Smooth muscle cell (in vitro differentiated cells): Measurements from ENCODE around the gene EZR. TPM values are rescaled to one million over a fixed set of nuclear protein-coding genes. Genes with fewer than 3 reads are reported as not detected.

Experiments
- DNase-seq: peaks from one replicate; lab custom pipeline; 2025; ENCODE audit not compliant: unreplicated experiment; lab: John Stamatoyannopoulos, UW
- H2AFZ ChIP-seq: fragments of 200-600 bp; sonication (generic); 2 replicates; pipeline ENCODE4 v1.6.0; 2016; ENCODE audit warnings: antibody characterized with exemption, low read depth, mild to moderate bottlenecking
- H3F3A ChIP-seq: fragments of 200-600 bp; sonication (generic); 2 replicates; pipeline ENCODE4 v1.6.0; 2017; ENCODE audit warnings: antibody characterized with exemption, low read depth
- H3K27ac ChIP-seq: fragments of 200-600 bp; sonication (generic); 2 replicates; pipeline ENCODE4 v1.5.1; 2016; ENCODE audit warnings: low read depth, mild to moderate bottlenecking
- H3K27me3 ChIP-seq: fragments of 200-600 bp; sonication (generic); 2 replicates; pipeline ENCODE4 v1.6.1; 2016; ENCODE audit warnings: low read depth, mild to moderate bottlenecking
- H3K36me3 ChIP-seq: fragments of 200-600 bp; sonication (generic); 2 replicates; pipeline ENCODE4 v1.5.1; 2016; ENCODE audit warnings: low read depth
- H3K4me1 ChIP-seq: fragments of 200-600 bp; sonication (generic); 2 replicates; pipeline ENCODE4 v1.5.1; 2016; ENCODE audit warnings: low read depth
- H3K4me2 ChIP-seq: fragments of 200-600 bp; sonication (generic); 2 replicates; pipeline ENCODE4 v1.6.0; 2016; ENCODE audit warnings: mild to moderate bottlenecking
- H3K4me3 ChIP-seq: fragments of 200-600 bp; sonication (generic); 2 replicates; pipeline ENCODE4 v1.5.1; 2016; ENCODE audit warnings: mild to moderate bottlenecking
- H3K79me2 ChIP-seq: fragments of 200-600 bp; sonication (generic); 2 replicates; pipeline ENCODE4 v1.6.0; 2016; ENCODE audit warnings: low read depth, mild to moderate bottlenecking
- H3K9ac ChIP-seq: fragments of 200-600 bp; sonication (generic); 2 replicates; pipeline ENCODE4 v1.6.0; 2016; ENCODE audit warnings: low read depth
- H3K9me3 ChIP-seq: fragments of 200-600 bp; sonication (generic); replicated peaks from 2 replicates; pipeline ENCODE4 v1.5.1; 2016; ENCODE audit warnings: low read depth
- H4K20me1 ChIP-seq: fragments of 200-600 bp; sonication (generic); 2 replicates; pipeline ENCODE4 v1.6.0; 2016; ENCODE audit warnings: low read depth
- CTCF ChIP-seq: fragments of 200-600 bp; sonication (generic); IDR thresholded peaks from 2 replicates; pipeline ENCODE4 v1.5.1; 2017; ENCODE audit warnings: borderline replicate concordance, mild to moderate bottlenecking, antibody characterized with exemption; ENCODE audit not compliant: insufficient read depth, poor library complexity, severe bottlenecking
- WGBS: methylation state at CpG from one replicate; pipeline ENCODE4 v1.1.7; 2016; ENCODE audit warnings: low lambda C conversion rate; 5-methylcytosine and 5-hydroxymethylcytosine counted together
- polyA plus RNA-seq: library from polyadenylated mRNA; unstranded; fragments of >200 nt; fragmentation: Nextera tagmentation; extraction: Ambion mirVana; gene quantifications from 2 replicates; pipeline ENCODE4 v1.2.1, GENCODE V29; 2016
- total RNA-seq: library from RNA; depleted of rRNA; stranded (reverse); fragments of >200 nt; gene quantifications from 2 replicates; pipeline ENCODE4 v1.2.3, GENCODE V29; 2014

EZR gene
- total and polyA plus RNA-seq, 2 experiments from 2014 or later: 55.0 to 113 TPM

GRCh38 chr6:158807515-158808441 lies 11.4 kb downstream of the EZR start:
- H3K9me3 ChIP-seq: no peaks in the 10 kb centered on the region
- no peak for TF ChIP-seq CTCF
- H3K4me1 ChIP-seq: peaks cover 17% of the 10 kb centered on the region
- H3K27me3 ChIP-seq: no peaks in the 10 kb centered on the region
- no peak overlapping the region for H3K9ac ChIP-seq
- peaks cover 86% of the 10 kb centered on the region for H3K79me2 ChIP-seq
- WGBS: 57% methylated on average over 8 of the region's 8 CpGs
- no peak overlapping the region for H3K4me3 ChIP-seq
- H3K36me3 ChIP-seq: no peaks in the 10 kb centered on the region
- H3K27ac ChIP-seq: no peak overlapping the region
- no peak for DNase-seq
- no peak overlapping the region for H3K4me2 ChIP-seq
- H4K20me1 ChIP-seq: peaks cover 90% of the 10 kb centered on the region
- H3F3A ChIP-seq: peaks cover 6% of the 10 kb centered on the region
- H2AFZ ChIP-seq: no peak overlapping the region

DNA sequence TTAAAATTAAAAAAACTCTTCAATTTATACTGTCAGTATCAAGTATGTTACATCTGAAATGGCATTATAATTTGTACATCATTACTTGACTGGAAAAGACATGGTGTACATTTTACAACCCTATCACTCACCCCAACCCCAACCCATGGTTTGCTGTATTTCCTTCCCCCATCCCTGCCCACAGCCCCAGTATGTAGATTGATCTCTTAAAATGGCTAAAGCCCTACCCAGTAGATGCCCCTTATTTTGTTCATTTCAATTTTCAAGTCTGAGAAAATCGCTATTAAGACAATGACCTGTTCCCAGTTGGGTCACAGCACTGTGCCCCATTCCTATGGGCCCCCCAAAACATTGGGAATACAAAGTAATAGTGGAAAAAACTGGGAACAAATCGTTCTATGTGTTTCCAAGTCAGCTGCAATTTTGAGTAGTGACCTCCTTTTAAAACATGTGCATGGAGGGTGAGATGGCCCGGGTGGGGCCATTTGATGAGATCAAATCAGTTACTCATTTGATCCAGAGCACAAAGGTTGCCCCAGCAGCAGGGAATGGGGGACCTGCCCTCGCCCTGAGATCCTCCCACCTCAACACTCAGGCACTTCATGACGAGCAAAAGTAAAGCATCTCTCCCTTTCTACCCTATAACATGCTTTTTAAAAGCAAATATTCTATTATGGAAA lies 13.3 kb downstream of the EZR start:
- WGBS: 84% methylated on average over 5 of the region's 5 CpGs
- Histone ChIP-seq H3K36me3 (no peaks in the 10 kb centered on the region), H2AFZ (no peak overlapping the region), H3K79me2 (peaks cover 86% of the 10 kb centered on the region), H3K27me3 (no peaks in the 10 kb centered on the region), H3K4me2 (no peak overlapping the region), H3K27ac (no peak overlapping the region), H3F3A (peaks cover 6% of the 10 kb centered on the region), H3K9ac (no peak overlapping the region), H3K4me3 (no peak overlapping the region), H4K20me1 (peaks cover 92% of the 10 kb centered on the region), H3K4me1 (peaks cover 17% of the 10 kb centered on the region), H3K9me3 (no peaks in the 10 kb centered on the region)
- DNase-seq: no peak
- no peak for TF ChIP-seq CTCF

DNA sequence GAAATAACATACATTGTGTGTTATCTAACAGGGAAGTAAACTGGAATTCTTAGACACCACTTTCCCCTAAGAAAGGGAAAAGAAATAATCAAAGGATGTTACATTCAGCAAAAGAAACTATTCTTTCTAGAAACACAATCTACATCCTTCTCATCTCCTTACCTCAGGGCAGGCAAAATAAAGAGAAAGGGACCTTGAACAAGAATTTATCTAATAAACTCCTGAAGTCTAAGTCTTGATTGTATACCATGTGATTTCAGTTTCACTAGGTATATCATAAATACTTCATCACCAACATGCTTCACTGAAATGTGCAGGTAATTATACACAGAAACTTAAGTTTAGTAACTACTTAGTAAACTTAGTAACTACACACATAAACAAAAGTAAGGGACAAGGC lies 15.0 kb downstream of the EZR start:
- H3K9me3 ChIP-seq: no peaks in the 10 kb centered on the region
- H3F3A ChIP-seq: peaks cover 6% of the 10 kb centered on the region
- peak overlapping the region; percentile 47 for H3K27ac ChIP-seq
- peaks cover 20% of the 10 kb centered on the region for H3K4me1 ChIP-seq
- H3K4me2 ChIP-seq: peak overlapping the region; percentile 55
- H3K79me2 ChIP-seq: peaks cover 88% of the 10 kb centered on the region
- no peak for TF ChIP-seq CTCF
- H4K20me1 ChIP-seq: peaks cover 92% of the 10 kb centered on the region
- no peak overlapping the region for H3K9ac ChIP-seq
- H3K4me3 ChIP-seq: no peak overlapping the region
- H3K36me3 ChIP-seq: no peaks in the 10 kb centered on the region
- H2AFZ ChIP-seq: peak overlapping the region; percentile 17
- no peak for DNase-seq
- no peaks in the 10 kb centered on the region for H3K27me3 ChIP-seq
